GM19238 (cell line): Measurements from ENCODE around the gene RAB43.

Experiments
- DNase-seq: peaks from one replicate; pipeline ENCODE4 v3.0.0; 2011; ENCODE audit warnings: low spot score; ENCODE audit not compliant: insufficient read length

Gene RAB43

DNA sequence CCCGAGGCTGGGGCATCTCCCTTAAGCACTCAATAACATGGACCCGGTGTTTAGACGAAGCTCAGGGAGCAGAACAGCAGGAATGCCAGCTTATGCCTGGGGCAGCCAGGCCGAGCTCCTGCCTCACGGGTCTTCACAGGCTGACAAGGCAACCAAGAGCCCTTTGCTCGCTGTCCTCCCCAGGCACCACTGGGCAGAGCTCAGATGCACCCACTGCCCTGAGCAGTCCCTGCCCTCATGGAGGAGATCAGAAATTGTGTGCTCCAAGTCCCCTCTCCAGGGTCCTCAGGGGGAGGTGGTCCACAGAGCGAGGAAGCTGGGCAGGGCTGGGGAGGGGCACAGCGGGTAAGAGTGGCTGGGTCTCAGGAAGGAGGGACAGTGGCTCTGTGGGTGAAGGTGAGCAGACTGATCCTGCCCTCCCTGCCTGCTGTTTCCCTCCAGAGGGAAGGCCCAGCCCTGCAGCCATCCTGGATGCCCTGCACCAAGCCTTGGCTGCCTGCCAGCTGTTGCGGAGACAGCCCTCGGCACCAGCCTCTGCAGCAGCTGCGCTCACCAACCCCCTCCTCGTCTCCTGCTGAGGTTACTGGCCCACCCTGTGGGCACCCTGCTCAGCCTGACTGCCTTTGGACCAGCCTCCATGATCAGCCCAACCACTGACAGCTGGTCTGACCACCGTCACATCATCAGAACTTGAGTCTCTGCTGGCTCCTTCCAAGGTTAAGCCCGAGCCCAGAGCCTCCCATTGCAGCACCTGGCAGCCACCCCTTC, 82.1 kb downstream of the RAB43 start:
- no peak for DNase-seq

GRCh38 chr3:129038121-129038855, 83.3 kb downstream of the RAB43 start:
- DNase-seq: no peak
